WTC11 (cell line): Measurements from ENCODE around the gene TTC21A. TPM values are rescaled to one million over a fixed set of nuclear protein-coding genes. Genes with fewer than 3 reads are reported as not detected.

Experiments used
- ATAC-seq: fragments of 200-7000 bp; cut with Tn5 transposase; 2 replicates; pipeline ENCODE4 v1.10.0; 2021; ENCODE audit warnings: mild to moderate bottlenecking, moderate library complexity
- CTCF ChIA-PET: fragments of 300-600 bp; sonication (Branson Sonifier 250); formaldehyde crosslinking; loops from one replicate; lab custom pipeline; 2021; ENCODE audit warnings: antibody characterized with exemption; lab: Charles Lee
- POLR2A ChIA-PET: fragments of 350-600 bp; sonication (Branson Sonifier 250); formaldehyde crosslinking; loops from one replicate; lab custom pipeline; 2021; ENCODE audit warnings: antibody characterized with exemption; lab: Charles Lee
- DNase-seq: peaks from one replicate; pipeline ENCODE4 v3.0.0; 2021; ENCODE audit warnings: low spot score
- H3K27ac Mint-ChIP-seq: 2 replicates; pipeline ENCODE4 v1.8.0; 2021; ENCODE audit warnings: mixed read lengths
- H3K27me3 Mint-ChIP-seq: 2 replicates; pipeline ENCODE4 v1.8.0; 2021; ENCODE audit warnings: low read depth, mild to moderate bottlenecking, moderate library complexity, mixed read lengths
- H3K36me3 Mint-ChIP-seq: 2 replicates; pipeline ENCODE4 v1.8.0; 2021; ENCODE audit warnings: mixed read lengths
- H3K4me1 Mint-ChIP-seq: 2 replicates; pipeline ENCODE4 v1.8.0; 2022; ENCODE audit warnings: mixed read lengths
- H3K4me3 Mint-ChIP-seq: 2 replicates; pipeline ENCODE4 v1.8.0; 2021; ENCODE audit warnings: mild to moderate bottlenecking, moderate library complexity, mixed read lengths
- H3K9me3 Mint-ChIP-seq: 2 replicates; pipeline ENCODE4 v1.8.0; 2021; ENCODE audit warnings: mixed read lengths
- AFF4 ChIP-seq: sonication (generic); formaldehyde crosslinking; IDR thresholded peaks from 2 replicates; pipeline ENCODE4 v1.8.1; 2023; ENCODE audit warnings: mild to moderate bottlenecking, missing genetic modification reagents, borderline replicate concordance
- CBFB ChIP-seq: sonication (generic); formaldehyde crosslinking; IDR thresholded peaks from 2 replicates; pipeline ENCODE4 v1.8.1; 2022; ENCODE audit warnings: mild to moderate bottlenecking, low read depth, missing genetic modification reagents
- E2F4 ChIP-seq: sonication (generic); formaldehyde crosslinking; IDR thresholded peaks from 2 replicates; pipeline ENCODE4 v1.8.1; 2022; ENCODE audit warnings: low read depth, mild to moderate bottlenecking, moderate library complexity, missing genetic modification reagents, borderline replicate concordance
- ELF4 ChIP-seq: sonication (generic); formaldehyde crosslinking; IDR thresholded peaks from 2 replicates; pipeline ENCODE4 v1.8.1; 2022; ENCODE audit warnings: low read depth, mild to moderate bottlenecking, moderate library complexity, missing genetic modification reagents
- NFE2L1 ChIP-seq: sonication (generic); formaldehyde crosslinking; IDR thresholded peaks from 2 replicates; pipeline ENCODE4 v1.8.1; 2023; ENCODE audit warnings: missing genetic modification reagents
- RELA ChIP-seq: sonication (generic); formaldehyde crosslinking; IDR thresholded peaks from 2 replicates; pipeline ENCODE4 v1.8.1; 2022; ENCODE audit warnings: missing genetic modification reagents, mild to moderate bottlenecking, borderline replicate concordance
- TCF7 ChIP-seq: sonication (generic); formaldehyde crosslinking; IDR thresholded peaks from 2 replicates; pipeline ENCODE4 v1.8.0; 2022; ENCODE audit warnings: mild to moderate bottlenecking, low read depth, missing genetic modification reagents, moderate library complexity
- TEAD1 ChIP-seq: sonication (generic); formaldehyde crosslinking; IDR thresholded peaks from 2 replicates; pipeline ENCODE4 v1.8.0; 2022; ENCODE audit warnings: mild to moderate bottlenecking, missing genetic modification reagents
- ZNF219 ChIP-seq: sonication (generic); formaldehyde crosslinking; IDR thresholded peaks from 2 replicates; pipeline ENCODE4 v1.8.0; 2023; ENCODE audit warnings: missing genetic modification reagents, mild to moderate bottlenecking, borderline replicate concordance
- ZNF232 ChIP-seq: sonication (generic); formaldehyde crosslinking; IDR thresholded peaks from 2 replicates; pipeline ENCODE4 v1.8.0; 2022; ENCODE audit warnings: mild to moderate bottlenecking, missing genetic modification reagents
- total RNA-seq: library from RNA; stranded (reverse); gene quantifications from 3 replicates; pipeline ENCODE4 v1.2.3, GENCODE V29; 2021
- TF ChIP-seq, protein P1 (sequence below): sonication (generic); formaldehyde crosslinking; IDR thresholded peaks from 2 replicates; pipeline ENCODE4 v1.8.0; 2022; ENCODE audit warnings: mild to moderate bottlenecking, missing genetic modification reagents
- TF ChIP-seq, protein P2 (sequence below): sonication (generic); formaldehyde crosslinking; IDR thresholded peaks from 2 replicates; pipeline ENCODE4 v1.8.0; 2022; ENCODE audit warnings: mild to moderate bottlenecking, missing genetic modification reagents
- TF ChIP-seq, protein P3 (sequence below): sonication (generic); formaldehyde crosslinking; IDR thresholded peaks from 2 replicates; pipeline ENCODE4 v1.8.1; 2022; ENCODE audit warnings: low read depth, missing genetic modification reagents, borderline replicate concordance
- TF ChIP-seq, protein P4 (sequence below): sonication (generic); formaldehyde crosslinking; IDR thresholded peaks from 2 replicates; pipeline ENCODE4 v1.8.0; 2022; ENCODE audit warnings: missing genetic modification reagents

The TTC21A gene
- total RNA-seq, 1 experiment from 2014 or later, result 3.8 TPM

DNA sequence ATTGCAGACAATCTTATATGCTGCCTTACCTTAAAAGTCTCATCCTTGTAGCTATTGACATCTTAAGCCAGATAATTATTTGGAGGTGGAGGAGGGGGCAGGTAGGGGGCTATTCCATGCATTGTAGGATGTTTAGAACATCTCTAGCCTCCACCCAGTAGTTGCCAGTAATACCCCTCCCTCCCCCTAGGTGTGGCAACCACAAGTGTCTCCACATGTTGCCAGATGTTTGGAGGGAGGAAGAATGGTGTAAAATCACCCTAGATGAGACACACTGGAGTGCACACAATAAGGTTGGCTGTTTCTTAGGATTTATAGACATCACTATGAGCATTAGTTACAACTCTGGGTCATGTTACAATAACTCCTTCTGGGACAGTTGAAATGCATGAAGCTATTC is 27.5 kb upstream of the TTC21A start:
- no peaks in the 10 kb centered on the region for H3K9me3 Mint-ChIP-seq
- ChIA-PET CTCF (interaction anchor here (0.6 to 1.1 kb wide), 2 partner anchors 11 to 208 kb away, joined by 4 read pairs; no protein-coding TSS in a partner anchor), POLR2A (no interaction called here)
- no peak overlapping the region for H3K27ac Mint-ChIP-seq
- DNase-seq (no peak), ATAC-seq (no peak)
- H3K4me3 Mint-ChIP-seq, result no peak overlapping the region
- TF ChIP-seq, protein P1, sequence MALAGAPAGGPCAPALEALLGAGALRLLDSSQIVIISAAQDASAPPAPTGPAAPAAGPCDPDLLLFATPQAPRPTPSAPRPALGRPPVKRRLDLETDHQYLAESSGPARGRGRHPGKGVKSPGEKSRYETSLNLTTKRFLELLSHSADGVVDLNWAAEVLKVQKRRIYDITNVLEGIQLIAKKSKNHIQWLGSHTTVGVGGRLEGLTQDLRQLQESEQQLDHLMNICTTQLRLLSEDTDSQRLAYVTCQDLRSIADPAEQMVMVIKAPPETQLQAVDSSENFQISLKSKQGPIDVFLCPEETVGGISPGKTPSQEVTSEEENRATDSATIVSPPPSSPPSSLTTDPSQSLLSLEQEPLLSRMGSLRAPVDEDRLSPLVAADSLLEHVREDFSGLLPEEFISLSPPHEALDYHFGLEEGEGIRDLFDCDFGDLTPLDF (CRISPR knock-in tag), result no peak
- TF ChIP-seq TEAD1, result no peak
- no peak for TF ChIP-seq E2F4
- TF ChIP-seq CBFB (CRISPR knock-in tag), result no peak
- TF ChIP-seq, protein P2, sequence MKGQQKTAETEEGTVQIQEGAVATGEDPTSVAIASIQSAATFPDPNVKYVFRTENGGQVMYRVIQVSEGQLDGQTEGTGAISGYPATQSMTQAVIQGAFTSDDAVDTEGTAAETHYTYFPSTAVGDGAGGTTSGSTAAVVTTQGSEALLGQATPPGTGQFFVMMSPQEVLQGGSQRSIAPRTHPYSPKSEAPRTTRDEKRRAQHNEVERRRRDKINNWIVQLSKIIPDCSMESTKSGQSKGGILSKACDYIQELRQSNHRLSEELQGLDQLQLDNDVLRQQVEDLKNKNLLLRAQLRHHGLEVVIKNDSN (CRISPR knock-in tag), result no peak
- no peak for TF ChIP-seq TCF7 (CRISPR knock-in tag)
- no peak for TF ChIP-seq ZNF219
- no peak for TF ChIP-seq ZNF232 (CRISPR knock-in tag)
- TF ChIP-seq RELA (CRISPR knock-in tag), result no peak
- no peak for TF ChIP-seq NFE2L1 (CRISPR knock-in tag)
- TF ChIP-seq, protein P3, sequence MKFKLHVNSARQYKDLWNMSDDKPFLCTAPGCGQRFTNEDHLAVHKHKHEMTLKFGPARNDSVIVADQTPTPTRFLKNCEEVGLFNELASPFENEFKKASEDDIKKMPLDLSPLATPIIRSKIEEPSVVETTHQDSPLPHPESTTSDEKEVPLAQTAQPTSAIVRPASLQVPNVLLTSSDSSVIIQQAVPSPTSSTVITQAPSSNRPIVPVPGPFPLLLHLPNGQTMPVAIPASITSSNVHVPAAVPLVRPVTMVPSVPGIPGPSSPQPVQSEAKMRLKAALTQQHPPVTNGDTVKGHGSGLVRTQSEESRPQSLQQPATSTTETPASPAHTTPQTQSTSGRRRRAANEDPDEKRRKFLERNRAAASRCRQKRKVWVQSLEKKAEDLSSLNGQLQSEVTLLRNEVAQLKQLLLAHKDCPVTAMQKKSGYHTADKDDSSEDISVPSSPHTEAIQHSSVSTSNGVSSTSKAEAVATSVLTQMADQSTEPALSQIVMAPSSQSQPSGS (CRISPR knock-in tag), result no peak
- TF ChIP-seq, protein P4, sequence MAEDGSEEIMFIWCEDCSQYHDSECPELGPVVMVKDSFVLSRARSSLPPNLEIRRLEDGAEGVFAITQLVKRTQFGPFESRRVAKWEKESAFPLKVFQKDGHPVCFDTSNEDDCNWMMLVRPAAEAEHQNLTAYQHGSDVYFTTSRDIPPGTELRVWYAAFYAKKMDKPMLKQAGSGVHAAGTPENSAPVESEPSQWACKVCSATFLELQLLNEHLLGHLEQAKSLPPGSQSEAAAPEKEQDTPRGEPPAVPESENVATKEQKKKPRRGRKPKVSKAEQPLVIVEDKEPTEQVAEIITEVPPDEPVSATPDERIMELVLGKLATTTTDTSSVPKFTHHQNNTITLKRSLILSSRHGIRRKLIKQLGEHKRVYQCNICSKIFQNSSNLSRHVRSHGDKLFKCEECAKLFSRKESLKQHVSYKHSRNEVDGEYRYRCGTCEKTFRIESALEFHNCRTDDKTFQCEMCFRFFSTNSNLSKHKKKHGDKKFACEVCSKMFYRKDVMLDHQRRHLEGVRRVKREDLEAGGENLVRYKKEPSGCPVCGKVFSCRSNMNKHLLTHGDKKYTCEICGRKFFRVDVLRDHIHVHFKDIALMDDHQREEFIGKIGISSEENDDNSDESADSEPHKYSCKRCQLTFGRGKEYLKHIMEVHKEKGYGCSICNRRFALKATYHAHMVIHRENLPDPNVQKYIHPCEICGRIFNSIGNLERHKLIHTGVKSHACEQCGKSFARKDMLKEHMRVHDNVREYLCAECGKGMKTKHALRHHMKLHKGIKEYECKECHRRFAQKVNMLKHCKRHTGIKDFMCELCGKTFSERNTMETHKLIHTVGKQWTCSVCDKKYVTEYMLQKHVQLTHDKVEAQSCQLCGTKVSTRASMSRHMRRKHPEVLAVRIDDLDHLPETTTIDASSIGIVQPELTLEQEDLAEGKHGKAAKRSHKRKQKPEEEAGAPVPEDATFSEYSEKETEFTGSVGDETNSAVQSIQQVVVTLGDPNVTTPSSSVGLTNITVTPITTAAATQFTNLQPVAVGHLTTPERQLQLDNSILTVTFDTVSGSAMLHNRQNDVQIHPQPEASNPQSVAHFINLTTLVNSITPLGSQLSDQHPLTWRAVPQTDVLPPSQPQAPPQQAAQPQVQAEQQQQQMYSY (CRISPR knock-in tag), result no peak
- no peak for TF ChIP-seq ELF4
- no peak for TF ChIP-seq AFF4 (CRISPR knock-in tag)
- H3K4me1 Mint-ChIP-seq, result no peaks in the 10 kb centered on the region
- no peaks in the 10 kb centered on the region for H3K27me3 Mint-ChIP-seq
- peaks cover 40% of the 10 kb centered on the region for H3K36me3 Mint-ChIP-seq
